ENCODE measurements around the gene IL1B.

GRCh38 chr2:112819081-112819480, 17.5 kb downstream of the IL1B start:
- TF ChIP-seq SP1 (IDR thresholded peaks at IDR 0.05; ENCODE audit: low read depth, low read length) (no peak), RFX5 (IDR thresholded peaks at IDR 0.05; ENCODE audit: borderline replicate concordance, low read depth, low read length) (no peak), CTCF (IDR thresholded peaks at IDR 0.05; ENCODE audit: control extremely low read depth in 1 of 3, insufficient read depth in 1 of 3, low read depth in 1 of 3, low read length in 3 of 3) (no peak), TEAD4 (IDR thresholded peaks at IDR 0.05; ENCODE audit: low read depth, low read length) (no peak), POLR2A (IDR thresholded peaks at IDR 0.05; ENCODE audit: control extremely low read depth in 1 of 2, low read depth in 2 of 2, low read length in 2 of 2) (no peak), GABPA (IDR thresholded peaks at IDR 0.05; ENCODE audit: borderline replicate concordance, insufficient read depth, low read length) (no peak)

All from H1 (cell line).